Measurements from ENCODE around the gene COX18.

Gene COX18

GRCh38 chr4:73099143-73099542 lies 29.6 kb upstream of the COX18 start (continued):
- TF ChIP-seq PATZ1 (CRISPR knock-in tag; IDR thresholded peaks at IDR 0.05; ENCODE audit: borderline replicate concordance) = no peak

DNA sequence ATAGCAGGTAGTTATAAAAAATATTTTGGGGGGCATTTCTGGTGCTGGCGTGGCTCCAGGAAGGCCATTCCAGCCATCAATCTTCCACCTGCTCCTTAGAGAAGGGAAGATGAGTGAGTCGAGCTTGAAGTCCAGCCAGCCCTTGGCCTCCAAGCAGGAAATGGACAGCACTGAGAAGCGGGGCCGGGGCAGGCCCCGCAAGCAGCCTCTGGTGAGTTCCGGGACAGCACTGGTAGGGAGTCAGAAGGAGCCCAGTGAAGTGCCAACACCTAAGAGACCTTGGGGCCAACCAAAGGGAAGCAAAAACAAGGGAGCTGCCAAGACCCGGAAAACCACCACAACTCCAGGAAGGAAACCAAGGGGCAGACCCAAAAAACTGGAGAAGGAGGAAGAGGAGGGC lies 29.2 kb upstream of the COX18 start:
- ATAC-seq = no peak
- TF ChIP-seq SNAI2 (CRISPR knock-in tag; IDR thresholded peaks at IDR 0.05) (no peak), TOX (CRISPR knock-in tag; IDR thresholded peaks at IDR 0.05; ENCODE audit: borderline replicate concordance) (no peak), TSHZ2 (CRISPR knock-in tag; IDR thresholded peaks at IDR 0.05) (no peak), PPARA (CRISPR knock-in tag; IDR thresholded peaks at IDR 0.05; ENCODE audit: borderline replicate concordance) (no peak)
- TF ChIP-seq, protein P1, sequence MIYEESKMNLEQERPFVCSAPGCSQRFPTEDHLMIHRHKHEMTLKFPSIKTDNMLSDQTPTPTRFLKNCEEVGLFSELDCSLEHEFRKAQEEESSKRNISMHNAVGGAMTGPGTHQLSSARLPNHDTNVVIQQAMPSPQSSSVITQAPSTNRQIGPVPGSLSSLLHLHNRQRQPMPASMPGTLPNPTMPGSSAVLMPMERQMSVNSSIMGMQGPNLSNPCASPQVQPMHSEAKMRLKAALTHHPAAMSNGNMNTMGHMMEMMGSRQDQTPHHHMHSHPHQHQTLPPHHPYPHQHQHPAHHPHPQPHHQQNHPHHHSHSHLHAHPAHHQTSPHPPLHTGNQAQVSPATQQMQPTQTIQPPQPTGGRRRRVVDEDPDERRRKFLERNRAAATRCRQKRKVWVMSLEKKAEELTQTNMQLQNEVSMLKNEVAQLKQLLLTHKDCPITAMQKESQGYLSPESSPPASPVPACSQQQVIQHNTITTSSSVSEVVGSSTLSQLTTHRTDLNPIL (CRISPR knock-in tag; IDR thresholded peaks at IDR 0.05; ENCODE audit: low read depth) = no peak
- TF ChIP-seq, protein P2, sequence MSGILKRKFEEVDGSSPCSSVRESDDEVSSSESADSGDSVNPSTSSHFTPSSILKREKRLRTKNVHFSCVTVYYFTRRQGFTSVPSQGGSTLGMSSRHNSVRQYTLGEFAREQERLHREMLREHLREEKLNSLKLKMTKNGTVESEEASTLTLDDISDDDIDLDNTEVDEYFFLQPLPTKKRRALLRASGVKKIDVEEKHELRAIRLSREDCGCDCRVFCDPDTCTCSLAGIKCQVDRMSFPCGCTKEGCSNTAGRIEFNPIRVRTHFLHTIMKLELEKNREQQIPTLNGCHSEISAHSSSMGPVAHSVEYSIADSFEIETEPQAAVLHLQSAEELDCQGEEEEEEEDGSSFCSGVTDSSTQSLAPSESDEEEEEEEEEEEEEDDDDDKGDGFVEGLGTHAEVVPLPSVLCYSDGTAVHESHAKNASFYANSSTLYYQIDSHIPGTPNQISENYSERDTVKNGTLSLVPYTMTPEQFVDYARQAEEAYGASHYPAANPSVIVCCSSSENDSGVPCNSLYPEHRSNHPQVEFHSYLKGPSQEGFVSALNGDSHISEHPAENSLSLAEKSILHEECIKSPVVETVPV (CRISPR knock-in tag; IDR thresholded peaks at IDR 0.05) = no peak

DNA sequence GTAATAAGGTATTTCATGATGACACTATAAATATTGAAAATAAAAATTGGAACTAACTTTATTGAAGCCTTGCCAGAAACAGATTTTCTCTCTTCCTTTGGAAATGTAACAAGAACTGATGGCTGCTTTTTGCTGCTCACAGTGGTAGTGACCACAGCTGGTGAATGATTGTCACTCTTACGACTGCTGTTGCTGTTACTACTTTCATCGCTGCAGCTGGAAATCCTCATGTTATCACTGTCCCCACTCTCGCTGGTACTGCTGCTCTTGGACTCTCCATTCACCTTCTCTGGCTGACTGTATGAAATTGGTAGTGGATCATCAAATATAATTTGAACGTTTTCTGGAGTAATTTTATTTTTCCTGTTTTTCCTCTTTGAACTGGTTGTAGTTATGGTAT lies 28.5 kb upstream of the COX18 start:
- no peak for ATAC-seq

More for the DNA sequence above, 28.5 kb upstream of the COX18 start:
- TF ChIP-seq RARB (CRISPR knock-in tag; IDR thresholded peaks at IDR 0.05) (no peak), ZNF8 (CRISPR knock-in tag; IDR thresholded peaks at IDR 0.05) (no peak), ZFP30 (CRISPR knock-in tag; IDR thresholded peaks at IDR 0.05) (no peak), TSHZ2 (CRISPR knock-in tag; IDR thresholded peaks at IDR 0.05) (no peak), ZNF70 (CRISPR knock-in tag; IDR thresholded peaks at IDR 0.05) (no peak), PPARA (CRISPR knock-in tag; IDR thresholded peaks at IDR 0.05; ENCODE audit: borderline replicate concordance) (no peak), GLIS3 (CRISPR knock-in tag; IDR thresholded peaks at IDR 0.05) (no peak)
- TF ChIP-seq, protein P2 (CRISPR knock-in tag; IDR thresholded peaks at IDR 0.05) = no peak

All from SK-N-SH treated with all-trans-retinoic acid at 6 μM for 48 hours (cell line).